Activated CD4-positive, alpha-beta T cell treated with anti-CD3 and anti-CD28 coated beads, Interleukin-2, amount 10 ng/mL, durations not matched to agents 7 days and 5 days (primary cell): Measurements from ENCODE around the gene CACNA1D. TPM values are rescaled to one million over a fixed set of nuclear protein-coding genes. Genes with fewer than 3 reads are reported as not detected.

Experiments used
- CTCF ChIA-PET: fragments of 350-600 bp; sonication (Branson Sonifier 250); formaldehyde crosslinking; loops from one replicate; lab custom pipeline; 2021; ENCODE audit warnings: antibody characterized with exemption; lab: Charles Lee
- POLR2A ChIA-PET: fragments of 350-600 bp; sonication (Branson Sonifier 250); formaldehyde crosslinking; loops from one replicate; lab custom pipeline; 2021; ENCODE audit warnings: antibody characterized with exemption; lab: Charles Lee
- DNase-seq: peaks from one replicate; pipeline ENCODE4 v3.0.0-alpha.2; 2020
- H3K27ac Mint-ChIP-seq: one replicate; pipeline ENCODE4 v1.8.0; 2021; ENCODE audit warnings: mild to moderate bottlenecking, moderate library complexity, mixed read lengths
- H3K27me3 Mint-ChIP-seq: one replicate; pipeline ENCODE4 v1.8.0; 2021; ENCODE audit warnings: mixed read lengths
- H3K36me3 Mint-ChIP-seq: one replicate; pipeline ENCODE4 v1.8.0; 2021; ENCODE audit warnings: low read depth, mixed read lengths
- H3K4me1 Mint-ChIP-seq: one replicate; pipeline ENCODE4 v1.8.0; 2021; ENCODE audit warnings: mixed read lengths
- H3K4me3 Mint-ChIP-seq: one replicate; pipeline ENCODE4 v1.8.0; 2021; ENCODE audit warnings: mild to moderate bottlenecking, moderate library complexity, mixed read lengths
- H3K9me3 Mint-ChIP-seq: one replicate; pipeline ENCODE4 v1.8.0; 2021; ENCODE audit warnings: mixed read lengths
- total RNA-seq, 2 experiments: library from RNA; stranded (reverse); gene quantifications; one replicate each; pipeline ENCODE4 v1.2.3, GENCODE V29; 2021

CACNA1D gene
- total RNA-seq, 2 experiments from 2014 or later: 0.15 to 0.33 TPM

GRCh38 chr3:53820756-53821580, 326.6 kb downstream of the CACNA1D start:
- POLR2A ChIA-PET: no interaction called here
- CTCF ChIA-PET: interaction anchor here (1.0 kb wide), 1 partner anchor 17 kb away, joined by 4 read pairs; no protein-coding TSS in a partner anchor

GRCh38 chr3:53821631-53822121, 327.3 kb downstream of the CACNA1D start:
- H3K36me3 Mint-ChIP-seq: no peaks in the 10 kb centered on the region
- H3K9me3 Mint-ChIP-seq: no peaks in the 10 kb centered on the region
- ChIA-PET CTCF (interaction anchor here (1.1 to 1.5 kb wide), 2 partner anchors 14 to 17 kb away, joined by 3 read pairs; no protein-coding TSS in a partner anchor), POLR2A (no interaction called here)
- no peak overlapping the region for H3K27ac Mint-ChIP-seq
- no peak overlapping the region for H3K4me3 Mint-ChIP-seq
- peaks cover 3% of the 10 kb centered on the region for H3K4me1 Mint-ChIP-seq
- peaks cover 13% of the 10 kb centered on the region for H3K27me3 Mint-ChIP-seq
- DNase-seq: no peak

More at GRCh38 chr3:53820756-53821580, 326.6 kb downstream of the CACNA1D start:
- H3K4me3 Mint-ChIP-seq: no peak overlapping the region
- no peak overlapping the region for H3K27ac Mint-ChIP-seq
- H3K36me3 Mint-ChIP-seq: no peaks in the 10 kb centered on the region
- DNase-seq: no peak
- H3K9me3 Mint-ChIP-seq: no peaks in the 10 kb centered on the region
- peaks cover 3% of the 10 kb centered on the region for H3K4me1 Mint-ChIP-seq
- peaks cover 13% of the 10 kb centered on the region for H3K27me3 Mint-ChIP-seq

- ChIA-PET POLR2A (no interaction called here), CTCF (interaction anchor here (1.1 to 1.5 kb wide), 2 partner anchors 13 to 18 kb away, joined by 3 read pairs; no protein-coding TSS in a partner anchor)
- H3K36me3 Mint-ChIP-seq: no peaks in the 10 kb centered on the region
- no peak overlapping the region for H3K27ac Mint-ChIP-seq
- DNase-seq: no peak
- H3K4me1 Mint-ChIP-seq: peaks cover 3% of the 10 kb centered on the region
- no peaks in the 10 kb centered on the region for H3K9me3 Mint-ChIP-seq
- no peak overlapping the region for H3K4me3 Mint-ChIP-seq
- H3K27me3 Mint-ChIP-seq: peaks cover 16% of the 10 kb centered on the region
Observed at GRCh38 chr3:53822331-53822741, 327.9 kb downstream of the CACNA1D start.

- Mint-ChIP-seq H3K27me3 (peaks cover 15% of the 10 kb centered on the region), H3K4me1 (no peaks in the 10 kb centered on the region), H3K4me3 (no peak overlapping the region), H3K9me3 (no peaks in the 10 kb centered on the region), H3K27ac (no peak overlapping the region), H3K36me3 (no peaks in the 10 kb centered on the region)
- POLR2A ChIA-PET: no interaction called here
- CTCF ChIA-PET: interaction anchor here (1.5 kb wide), 1 partner anchor 12 kb away, joined by 3 read pairs; no protein-coding TSS in a partner anchor
- DNase-seq: no peak
Observed at GRCh38 chr3:53823026-53823955, 328.9 kb downstream of the CACNA1D start.

GRCh38 chr3:53823956-53824657, 329.7 kb downstream of the CACNA1D start:
- POLR2A ChIA-PET: no interaction called here
- peaks cover 15% of the 10 kb centered on the region for H3K27me3 Mint-ChIP-seq
- no peaks in the 10 kb centered on the region for H3K4me1 Mint-ChIP-seq
- CTCF ChIA-PET: no interaction called here
- no peak for DNase-seq
- no peaks in the 10 kb centered on the region for H3K36me3 Mint-ChIP-seq
- H3K4me3 Mint-ChIP-seq: no peak overlapping the region
- no peaks in the 10 kb centered on the region for H3K9me3 Mint-ChIP-seq
- H3K27ac Mint-ChIP-seq: peak overlapping the region; percentile 22

GRCh38 chr3:53824795-53825194, 330.4 kb downstream of the CACNA1D start:
- Mint-ChIP-seq H3K27ac (no peak overlapping the region), H3K9me3 (no peaks in the 10 kb centered on the region), H3K36me3 (no peaks in the 10 kb centered on the region), H3K4me3 (no peak overlapping the region), H3K4me1 (no peaks in the 10 kb centered on the region), H3K27me3 (peaks cover 15% of the 10 kb centered on the region)
- no peak for DNase-seq
- ChIA-PET POLR2A (no interaction called here), CTCF (no interaction called here)

GRCh38 chr3:53826048-53826447, 331.6 kb downstream of the CACNA1D start:
- Mint-ChIP-seq H3K36me3 (no peaks in the 10 kb centered on the region), H3K27ac (no peak overlapping the region), H3K4me1 (no peaks in the 10 kb centered on the region), H3K27me3 (peaks cover 15% of the 10 kb centered on the region), H3K9me3 (no peaks in the 10 kb centered on the region), H3K4me3 (no peak overlapping the region)
- ChIA-PET POLR2A (no interaction called here), CTCF (no interaction called here)
- no peak for DNase-seq

- Mint-ChIP-seq H3K4me1 (no peaks in the 10 kb centered on the region), H3K27ac (no peak overlapping the region), H3K4me3 (no peak overlapping the region), H3K9me3 (no peaks in the 10 kb centered on the region), H3K36me3 (no peaks in the 10 kb centered on the region), H3K27me3 (peaks cover 15% of the 10 kb centered on the region)
- DNase-seq: no peak
- ChIA-PET CTCF (no interaction called here), POLR2A (no interaction called here)
Observed at GRCh38 chr3:53828581-53828980, 334.2 kb downstream of the CACNA1D start.

- Mint-ChIP-seq H3K36me3 (no peaks in the 10 kb centered on the region), H3K27me3 (peaks cover 14% of the 10 kb centered on the region), H3K9me3 (no peaks in the 10 kb centered on the region), H3K27ac (no peak overlapping the region), H3K4me3 (no peak overlapping the region), H3K4me1 (no peaks in the 10 kb centered on the region)
- no peak for DNase-seq
- CTCF ChIA-PET: no interaction called here
- POLR2A ChIA-PET: no interaction called here
Observed at GRCh38 chr3:53829605-53830004, 335.2 kb downstream of the CACNA1D start.

- DNase-seq: no peak
- POLR2A ChIA-PET: no interaction called here
- Mint-ChIP-seq H3K27me3 (peaks cover 3% of the 10 kb centered on the region), H3K4me3 (no peak overlapping the region), H3K9me3 (no peaks in the 10 kb centered on the region), H3K27ac (no peak overlapping the region), H3K4me1 (no peaks in the 10 kb centered on the region), H3K36me3 (no peaks in the 10 kb centered on the region)
- CTCF ChIA-PET: no interaction called here
Observed at GRCh38 chr3:53830944-53831343, 336.5 kb downstream of the CACNA1D start.

- POLR2A ChIA-PET: no interaction called here
- no peak overlapping the region for H3K27ac Mint-ChIP-seq
- no peak for DNase-seq
- CTCF ChIA-PET: no interaction called here
- no peak overlapping the region for H3K4me3 Mint-ChIP-seq
- no peaks in the 10 kb centered on the region for H3K9me3 Mint-ChIP-seq
- H3K27me3 Mint-ChIP-seq: no peaks in the 10 kb centered on the region
- H3K36me3 Mint-ChIP-seq: no peaks in the 10 kb centered on the region
- no peaks in the 10 kb centered on the region for H3K4me1 Mint-ChIP-seq
Observed at GRCh38 chr3:53833053-53833645, 338.7 kb downstream of the CACNA1D start.

GRCh38 chr3:53833700-53834099, 339.3 kb downstream of the CACNA1D start:
- no peaks in the 10 kb centered on the region for H3K9me3 Mint-ChIP-seq
- no peaks in the 10 kb centered on the region for H3K4me1 Mint-ChIP-seq
- H3K27ac Mint-ChIP-seq: no peak overlapping the region
- DNase-seq: no peak
- no peak overlapping the region for H3K4me3 Mint-ChIP-seq
- H3K36me3 Mint-ChIP-seq: no peaks in the 10 kb centered on the region
- CTCF ChIA-PET: interaction anchor here (2.1 kb wide), 1 partner anchor 10 kb away, joined by 5 read pairs; no protein-coding TSS in a partner anchor
- no peaks in the 10 kb centered on the region for H3K27me3 Mint-ChIP-seq
- POLR2A ChIA-PET: no interaction called here
